NB4 (cell line): ENCODE results near the gene HHIPL1.

ENCODE experiments used
- POLR2A ChIP-seq: IDR thresholded peaks from 2 replicates; pipeline ENCODE4 v1.6.1; 2011; ENCODE audit warnings: mild to moderate bottlenecking; ENCODE audit not compliant: insufficient read length; ENCODE audit errors: extremely low read depth
- TF ChIP-seq, protein P1 (sequence below): IDR thresholded peaks from one replicate; pipeline ENCODE4 v1.5.1; 2012; ENCODE audit warnings: low read depth, low read length
- TF ChIP-seq, protein P2 (sequence below): IDR thresholded peaks from 2 replicates; pipeline ENCODE4 v1.6.1; 2011; ENCODE audit warnings: low read depth, low read length

DNA sequence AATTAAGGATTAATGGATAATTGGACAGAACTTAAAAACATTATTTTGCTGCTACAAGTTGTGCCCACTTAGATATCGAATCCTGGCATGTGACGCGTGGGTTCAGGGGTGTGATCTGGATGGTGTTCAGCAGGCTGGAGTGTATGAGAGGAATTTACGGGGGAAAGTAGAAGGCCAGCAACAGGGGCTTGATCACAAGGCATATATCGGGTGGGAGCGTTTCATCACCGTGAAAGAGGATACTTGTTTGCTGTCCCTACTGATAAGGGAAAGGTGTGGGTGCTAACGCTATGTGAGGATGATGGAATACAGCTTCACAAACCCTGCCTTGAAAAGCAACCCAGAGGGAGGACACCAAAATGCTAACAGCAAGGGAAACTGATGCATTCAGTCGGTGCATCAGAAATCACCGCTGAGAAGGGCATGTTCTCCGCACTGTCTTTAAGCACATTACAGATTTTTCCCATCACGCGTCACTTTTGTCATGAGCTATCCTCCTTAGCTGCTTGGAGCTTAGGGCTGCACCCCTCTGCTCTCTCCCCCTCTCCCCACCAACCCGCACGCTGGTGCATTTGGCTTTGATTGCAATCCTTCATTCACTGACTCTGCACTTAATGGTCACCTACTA, 13.4 kb downstream of the HHIPL1 start:
- TF ChIP-seq, protein P1, sequence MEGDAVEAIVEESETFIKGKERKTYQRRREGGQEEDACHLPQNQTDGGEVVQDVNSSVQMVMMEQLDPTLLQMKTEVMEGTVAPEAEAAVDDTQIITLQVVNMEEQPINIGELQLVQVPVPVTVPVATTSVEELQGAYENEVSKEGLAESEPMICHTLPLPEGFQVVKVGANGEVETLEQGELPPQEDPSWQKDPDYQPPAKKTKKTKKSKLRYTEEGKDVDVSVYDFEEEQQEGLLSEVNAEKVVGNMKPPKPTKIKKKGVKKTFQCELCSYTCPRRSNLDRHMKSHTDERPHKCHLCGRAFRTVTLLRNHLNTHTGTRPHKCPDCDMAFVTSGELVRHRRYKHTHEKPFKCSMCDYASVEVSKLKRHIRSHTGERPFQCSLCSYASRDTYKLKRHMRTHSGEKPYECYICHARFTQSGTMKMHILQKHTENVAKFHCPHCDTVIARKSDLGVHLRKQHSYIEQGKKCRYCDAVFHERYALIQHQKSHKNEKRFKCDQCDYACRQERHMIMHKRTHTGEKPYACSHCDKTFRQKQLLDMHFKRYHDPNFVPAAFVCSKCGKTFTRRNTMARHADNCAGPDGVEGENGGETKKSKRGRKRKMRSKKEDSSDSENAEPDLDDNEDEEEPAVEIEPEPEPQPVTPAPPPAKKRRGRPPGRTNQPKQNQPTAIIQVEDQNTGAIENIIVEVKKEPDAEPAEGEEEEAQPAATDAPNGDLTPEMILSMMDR, result no peak
- TF ChIP-seq, protein P2, sequence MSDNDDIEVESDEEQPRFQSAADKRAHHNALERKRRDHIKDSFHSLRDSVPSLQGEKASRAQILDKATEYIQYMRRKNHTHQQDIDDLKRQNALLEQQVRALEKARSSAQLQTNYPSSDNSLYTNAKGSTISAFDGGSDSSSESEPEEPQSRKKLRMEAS, result no peak
- no peak for TF ChIP-seq POLR2A
